Osteocyte (in vitro differentiated cells): ENCODE measurements around the gene FARS2. TPM values are rescaled to one million over a fixed set of nuclear protein-coding genes. Genes with fewer than 3 reads are reported as not detected.

ENCODE experiments used
- DNase-seq: peaks from one replicate; pipeline ENCODE4 v3.0.0; 2021; ENCODE audit warnings: mixed read lengths; ENCODE audit not compliant: unreplicated experiment; ENCODE audit errors: extremely low spot score
- H3K27ac Mint-ChIP-seq: one replicate; pipeline ENCODE4 v1.8.0; 2021; ENCODE audit warnings: mild to moderate bottlenecking, mixed read lengths; ENCODE audit not compliant: unreplicated experiment
- H3K27me3 Mint-ChIP-seq: one replicate; pipeline ENCODE4 v1.8.0; 2021; ENCODE audit warnings: mixed read lengths; ENCODE audit not compliant: unreplicated experiment
- H3K36me3 Mint-ChIP-seq: one replicate; pipeline ENCODE4 v1.8.0; 2021; ENCODE audit warnings: mixed read lengths; ENCODE audit not compliant: unreplicated experiment
- H3K4me1 Mint-ChIP-seq: one replicate; pipeline ENCODE4 v1.8.0; 2021; ENCODE audit warnings: mixed read lengths; ENCODE audit not compliant: unreplicated experiment
- H3K4me3 Mint-ChIP-seq: one replicate; pipeline ENCODE4 v1.8.0; 2021; ENCODE audit warnings: mild to moderate bottlenecking, moderate library complexity, mixed read lengths; ENCODE audit not compliant: unreplicated experiment
- H3K9me3 Mint-ChIP-seq: one replicate; pipeline ENCODE4 v1.8.0; 2021; ENCODE audit warnings: mixed read lengths; ENCODE audit not compliant: unreplicated experiment
- CTCF ChIP-seq: fragments of 200-600 bp; sonication (generic); IDR thresholded peaks from 2 replicates; pipeline ENCODE4 v1.5.0; 2021; ENCODE audit warnings: antibody characterized with exemption, mild to moderate bottlenecking, moderate library complexity
- total RNA-seq: library from RNA; stranded (reverse); gene quantifications from 2 replicates; pipeline ENCODE4 v1.2.1, GENCODE V29; 2021

FARS2 gene
- total RNA-seq, 1 donor from 2014 or later = 17.4 TPM

- no peak for DNase-seq
- H3K36me3 Mint-ChIP-seq = peaks cover 3% of the 10 kb centered on the region
- peak; percentile 14 for TF ChIP-seq CTCF
- no peaks in the 10 kb centered on the region for H3K27me3 Mint-ChIP-seq
- peaks cover 11% of the 10 kb centered on the region for H3K9me3 Mint-ChIP-seq
- peaks cover 11% of the 10 kb centered on the region for H3K4me1 Mint-ChIP-seq
- H3K27ac Mint-ChIP-seq = no peak overlapping the region
- no peak overlapping the region for H3K4me3 Mint-ChIP-seq
Observed at GRCh38 chr6:5582762-5583161, 321.4 kb downstream of the FARS2 start.

GRCh38 chr6:5583528-5583927 is 322.2 kb downstream of the FARS2 start:
- Mint-ChIP-seq H3K27ac (no peak overlapping the region), H3K4me3 (no peak overlapping the region), H3K9me3 (peaks cover 11% of the 10 kb centered on the region), H3K36me3 (peaks cover 3% of the 10 kb centered on the region), H3K27me3 (no peaks in the 10 kb centered on the region), H3K4me1 (peaks cover 11% of the 10 kb centered on the region)
- DNase-seq = no peak
- no peak for TF ChIP-seq CTCF

- H3K36me3 Mint-ChIP-seq = peaks cover 3% of the 10 kb centered on the region
- peaks cover 11% of the 10 kb centered on the region for H3K4me1 Mint-ChIP-seq
- no peak overlapping the region for H3K27ac Mint-ChIP-seq
- DNase-seq = no peak
- H3K9me3 Mint-ChIP-seq = peaks cover 11% of the 10 kb centered on the region
- H3K4me3 Mint-ChIP-seq = no peak overlapping the region
- TF ChIP-seq CTCF = no peak
- H3K27me3 Mint-ChIP-seq = no peaks in the 10 kb centered on the region
Observed at GRCh38 chr6:5584078-5584482, 322.8 kb downstream of the FARS2 start.

GRCh38 chr6:5587648-5588047 is 326.3 kb downstream of the FARS2 start:
- Mint-ChIP-seq H3K27me3 (no peaks in the 10 kb centered on the region), H3K4me1 (peaks cover 11% of the 10 kb centered on the region), H3K36me3 (peaks cover 3% of the 10 kb centered on the region), H3K27ac (no peak overlapping the region), H3K9me3 (peaks cover 11% of the 10 kb centered on the region), H3K4me3 (no peak overlapping the region)
- no peak for TF ChIP-seq CTCF
- no peak for DNase-seq

GRCh38 chr6:5589422-5590141 is 328.3 kb downstream of the FARS2 start:
- H3K27me3 Mint-ChIP-seq = no peaks in the 10 kb centered on the region
- H3K9me3 Mint-ChIP-seq = peaks cover 11% of the 10 kb centered on the region
- no peak overlapping the region for H3K27ac Mint-ChIP-seq
- TF ChIP-seq CTCF = no peak
- peaks cover 3% of the 10 kb centered on the region for H3K36me3 Mint-ChIP-seq
- no peak overlapping the region for H3K4me3 Mint-ChIP-seq
- H3K4me1 Mint-ChIP-seq = peaks cover 2% of the 10 kb centered on the region
- no peak for DNase-seq
